GM12892 (cell line): ENCODE results near the gene SLC9A9.

Source experiments
- POLR2A ChIP-seq: IDR thresholded peaks from 2 replicates; pipeline ENCODE4 v1.6.1; 2011; ENCODE audit warnings: low read depth, low read length, control low read depth
- POLR2AphosphoS5 ChIP-seq: IDR thresholded peaks from 2 replicates; pipeline ENCODE4 v1.6.1; 2011; ENCODE audit warnings: low read depth, low read length, control low read depth

DNA sequence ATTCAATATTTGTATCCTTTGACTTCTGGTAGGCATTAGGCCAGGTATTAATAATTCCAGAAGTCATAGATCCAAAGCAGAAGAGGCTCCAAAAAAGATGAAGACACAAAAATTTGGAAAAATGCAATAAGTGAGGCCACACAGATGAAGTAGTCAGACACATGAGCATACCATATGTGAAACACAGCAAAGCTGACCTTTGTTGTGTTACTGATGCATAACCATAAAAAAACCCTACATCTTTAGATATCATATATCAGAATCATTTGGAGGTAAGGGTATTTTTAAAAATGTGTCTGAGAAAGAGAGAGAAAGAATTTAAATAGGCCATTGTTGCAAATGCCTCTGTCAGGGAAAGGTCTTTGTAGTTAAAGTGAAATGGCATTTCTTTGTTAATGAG lies 314.9 kb downstream of the SLC9A9 start:
- TF ChIP-seq POLR2AphosphoS5 (no peak), POLR2A (no peak)
